22Rv1 (cell line): ENCODE measurements around the gene FMO2.

Experiments
- H3K27ac ChIP-seq: fragments of 450-650 bp; 2 replicates; pipeline ENCODE4 v1.5.1; 2017
- ZFX ChIP-seq: fragments of 450-650 bp; IDR thresholded peaks from 2 replicates; pipeline ENCODE4 v1.6.1; 2017; ENCODE audit warnings: antibody characterized with exemption, borderline replicate concordance
- TF ChIP-seq, protein P1 (sequence below): fragments of 450-650 bp; IDR thresholded peaks from 2 replicates; pipeline ENCODE4 v1.5.1; 2017; ENCODE audit warnings: mild to moderate bottlenecking

Gene FMO2

DNA sequence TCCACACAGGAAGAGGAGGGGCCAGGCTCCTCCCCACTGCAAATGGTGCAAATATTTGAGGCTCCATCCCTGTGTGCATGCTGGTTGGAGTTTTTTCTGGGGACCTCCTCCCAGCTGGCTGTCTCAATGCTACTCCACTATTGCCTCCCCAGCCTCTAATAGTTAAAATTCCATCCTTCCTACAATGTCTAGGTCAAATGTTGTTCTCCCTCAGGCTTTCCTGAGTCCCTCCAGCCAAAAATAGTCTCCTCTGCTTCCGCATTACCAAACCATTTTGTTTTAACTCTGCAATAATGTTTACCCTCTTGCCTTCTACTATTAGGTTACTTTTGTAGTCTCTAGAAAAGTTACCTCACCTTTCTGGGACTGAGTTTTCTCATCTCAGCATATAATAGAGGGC lies 33.6 kb downstream of the FMO2 start:
- H3K27ac ChIP-seq = peak overlapping the region; percentile 73

DNA sequence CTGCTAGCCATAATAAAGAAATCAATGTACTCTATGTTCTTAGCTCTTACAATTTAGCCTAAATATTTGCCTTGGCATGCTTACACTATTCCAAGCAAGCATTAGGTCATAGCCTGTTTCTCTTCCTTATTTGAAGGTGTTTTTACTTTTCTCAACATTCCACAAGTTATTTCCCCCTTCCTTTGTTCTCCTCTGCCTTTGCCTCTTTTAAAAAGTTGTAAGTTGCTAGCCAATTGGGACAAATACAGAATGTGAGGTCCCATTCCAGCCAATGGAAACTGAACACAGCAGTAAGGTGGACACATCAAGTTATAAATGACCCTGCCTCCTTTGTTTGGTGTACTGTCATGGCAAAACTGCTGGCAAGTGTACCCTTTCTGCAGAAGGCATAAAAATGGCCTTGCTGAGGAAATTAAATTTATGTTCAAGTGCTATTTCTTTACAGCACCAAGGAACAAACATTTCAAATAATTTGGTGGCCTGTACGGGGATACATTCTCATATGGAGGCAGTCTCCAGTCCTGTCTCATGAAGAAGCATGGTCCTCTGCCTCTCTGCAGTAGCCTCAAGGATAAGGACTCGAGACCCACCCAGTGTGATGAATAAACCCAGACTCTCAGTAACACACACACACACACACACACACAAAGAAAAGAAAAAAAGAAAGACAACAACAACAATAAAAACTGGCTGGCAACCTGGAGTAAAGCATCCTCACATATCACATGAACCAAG lies 34.4 kb downstream of the FMO2 start:
- H3K27ac ChIP-seq = peak overlapping the region; percentile 73
- TF ChIP-seq, protein P1, sequence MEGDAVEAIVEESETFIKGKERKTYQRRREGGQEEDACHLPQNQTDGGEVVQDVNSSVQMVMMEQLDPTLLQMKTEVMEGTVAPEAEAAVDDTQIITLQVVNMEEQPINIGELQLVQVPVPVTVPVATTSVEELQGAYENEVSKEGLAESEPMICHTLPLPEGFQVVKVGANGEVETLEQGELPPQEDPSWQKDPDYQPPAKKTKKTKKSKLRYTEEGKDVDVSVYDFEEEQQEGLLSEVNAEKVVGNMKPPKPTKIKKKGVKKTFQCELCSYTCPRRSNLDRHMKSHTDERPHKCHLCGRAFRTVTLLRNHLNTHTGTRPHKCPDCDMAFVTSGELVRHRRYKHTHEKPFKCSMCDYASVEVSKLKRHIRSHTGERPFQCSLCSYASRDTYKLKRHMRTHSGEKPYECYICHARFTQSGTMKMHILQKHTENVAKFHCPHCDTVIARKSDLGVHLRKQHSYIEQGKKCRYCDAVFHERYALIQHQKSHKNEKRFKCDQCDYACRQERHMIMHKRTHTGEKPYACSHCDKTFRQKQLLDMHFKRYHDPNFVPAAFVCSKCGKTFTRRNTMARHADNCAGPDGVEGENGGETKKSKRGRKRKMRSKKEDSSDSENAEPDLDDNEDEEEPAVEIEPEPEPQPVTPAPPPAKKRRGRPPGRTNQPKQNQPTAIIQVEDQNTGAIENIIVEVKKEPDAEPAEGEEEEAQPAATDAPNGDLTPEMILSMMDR = no peak

More for the DNA sequence above, 33.6 kb downstream of the FMO2 start:
- TF ChIP-seq, protein P1 = no peak
- TF ChIP-seq ZFX = no peak

DNA sequence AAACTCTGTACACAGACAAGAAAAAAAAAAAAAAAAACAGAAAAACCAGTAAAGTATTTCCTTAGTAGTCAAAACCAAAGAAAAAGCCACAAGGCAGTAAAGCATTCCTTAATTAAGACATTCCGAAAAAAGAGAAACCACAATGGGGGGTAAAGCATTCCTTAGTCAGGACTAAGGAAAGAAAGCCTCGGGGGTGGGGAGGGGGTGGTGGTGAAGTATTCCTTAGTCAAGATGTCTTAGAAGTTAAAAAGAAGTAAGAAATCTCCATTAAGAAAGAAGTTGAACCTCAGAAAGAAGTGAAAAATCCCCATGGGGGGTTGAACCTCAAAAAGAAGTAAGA lies 35.0 kb downstream of the FMO2 start:
- peak overlapping the region; percentile 73 for H3K27ac ChIP-seq
- TF ChIP-seq, protein P1 = no peak
- TF ChIP-seq ZFX = no peak

DNA sequence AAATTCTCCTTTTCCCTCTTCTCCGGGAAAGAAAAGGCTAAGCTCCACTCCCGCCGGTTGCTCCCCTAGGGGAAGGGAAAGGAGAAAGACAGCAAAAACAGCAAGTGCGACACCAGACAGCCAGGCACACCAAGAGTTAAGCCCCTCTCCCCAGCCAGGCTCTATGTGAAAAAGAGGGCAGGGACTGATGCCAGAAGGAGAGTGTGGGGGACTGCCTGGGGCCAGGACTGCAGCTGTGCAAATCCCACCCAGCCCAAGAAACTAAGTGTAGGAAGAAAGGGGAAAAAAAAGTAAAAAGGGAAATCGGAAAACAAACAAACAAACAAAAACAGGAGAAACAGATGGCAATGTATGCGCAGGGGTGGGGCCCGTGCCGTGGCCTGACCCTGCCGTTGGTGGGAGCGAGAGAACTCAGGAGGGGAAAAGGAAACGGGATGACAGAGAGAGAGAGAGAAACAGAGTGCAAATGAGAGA lies 35.5 kb downstream of the FMO2 start:
- no peak for TF ChIP-seq ZFX
- TF ChIP-seq, protein P1 = no peak
- H3K27ac ChIP-seq = no peak overlapping the region

DNA sequence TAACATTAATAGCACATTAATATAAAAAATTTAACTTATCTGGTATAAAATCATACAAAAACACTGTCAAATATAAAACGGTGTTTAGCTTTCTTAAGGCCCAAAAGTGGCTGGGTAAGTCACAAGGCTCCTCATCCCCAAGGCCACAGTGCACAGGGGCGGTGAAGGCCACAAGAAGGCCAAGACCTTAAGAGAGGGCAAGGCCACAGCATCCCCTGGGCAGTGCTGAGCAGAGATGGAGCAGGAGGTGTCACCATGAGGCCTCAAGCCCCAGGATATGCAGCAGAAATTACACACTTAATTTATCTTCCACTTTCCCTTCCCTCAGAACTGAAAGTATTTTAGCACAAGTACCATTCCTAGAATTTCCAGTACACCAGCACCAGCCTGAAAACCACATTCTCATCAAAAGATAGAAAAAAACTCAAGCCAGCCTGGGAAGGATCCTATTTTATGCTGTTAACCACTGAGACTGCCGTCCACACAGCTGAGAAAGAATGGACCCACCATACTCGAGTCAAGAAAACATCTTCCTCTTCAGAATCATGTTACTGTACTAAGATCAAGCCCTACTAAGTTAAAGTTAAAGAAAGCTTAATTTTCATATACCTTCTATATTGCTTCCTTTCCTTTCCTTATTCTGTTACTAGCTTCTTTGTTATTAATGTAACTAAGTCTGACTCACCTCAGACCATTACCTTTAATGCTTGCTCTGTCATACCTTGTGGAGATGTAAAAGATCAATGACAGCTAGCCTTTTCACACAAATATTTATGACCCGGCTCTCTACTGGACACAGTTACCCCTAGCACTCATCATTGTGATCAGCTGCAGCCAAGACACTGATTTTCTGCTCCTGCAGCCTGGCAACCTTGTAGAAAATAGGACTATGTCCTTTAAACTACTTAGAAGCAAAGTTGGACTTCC lies 36.8 kb downstream of the FMO2 start:
- TF ChIP-seq, protein P1 = no peak
- TF ChIP-seq ZFX = no peak

DNA sequence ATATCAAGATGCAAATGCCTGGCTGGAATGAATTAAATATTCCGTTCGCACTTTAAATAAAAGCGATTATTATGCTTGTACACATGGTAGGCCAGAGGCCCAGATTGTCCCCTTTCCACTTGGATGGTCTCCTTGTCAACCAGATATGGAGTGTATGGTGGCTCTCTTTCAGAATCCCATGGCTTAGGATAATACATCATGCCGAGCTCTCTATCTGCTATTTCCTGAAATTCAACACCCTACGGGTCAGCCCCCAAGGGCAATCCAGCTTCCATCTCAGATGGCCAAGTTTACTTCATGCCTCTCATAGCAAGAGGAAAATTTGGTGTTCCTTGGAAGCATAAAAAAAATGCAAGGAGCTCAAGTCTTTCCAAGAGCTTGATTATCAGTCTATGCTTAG lies 37.8 kb downstream of the FMO2 start:
- no peak for TF ChIP-seq ZFX
- TF ChIP-seq, protein P1 = no peak
- H3K27ac ChIP-seq = peak overlapping the region; percentile 61; the same call in 1 of the 2 replicates

More for the DNA sequence above, 36.8 kb downstream of the FMO2 start:
- H3K27ac ChIP-seq = 0 out of 2 replicates have a peak overlapping the region, but pooled peaks have one; percentile 4

DNA sequence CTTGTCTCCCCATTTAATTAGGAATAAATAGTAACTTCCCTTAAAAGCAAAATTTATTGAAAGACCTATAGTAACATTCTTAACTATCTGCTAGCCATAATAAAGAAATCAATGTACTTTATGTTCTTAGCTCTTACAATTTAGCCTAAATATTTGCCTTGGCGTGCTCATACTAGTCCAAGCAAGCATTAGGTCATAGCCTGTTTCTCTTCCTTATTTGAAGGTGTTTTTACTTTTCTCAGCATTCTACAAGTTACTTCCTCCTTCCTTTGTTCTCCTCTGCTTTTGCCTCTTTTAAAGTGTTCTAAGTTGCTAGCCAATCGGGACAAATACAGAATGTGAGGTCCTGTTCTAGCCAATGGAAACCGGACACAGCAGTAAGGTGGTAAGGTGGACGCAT lies 39.2 kb downstream of the FMO2 start:
- H3K27ac ChIP-seq = peak overlapping the region; percentile 61
